Kidney glomerular epithelial cell (primary cell): ENCODE data around the gene PPP1R16B.
A peak's percentile ranks its signal among the peaks of the same experiment; 100 is the strongest.

ENCODE experiments used
- DNase-seq: peaks from one replicate; lab custom pipeline; 2025; lab: John Stamatoyannopoulos, UW

Gene PPP1R16B

GRCh38 chr20:38827770-38828281 lies 22.3 kb downstream of the PPP1R16B start:
- no peak for DNase-seq

- DNase-seq, result no peak
These were observed 23.2 kb downstream of the PPP1R16B start for GRCh38 chr20:38828514-38829295.

GRCh38 chr20:38829296-38829875 lies 23.9 kb downstream of the PPP1R16B start:
- no peak for DNase-seq

- no peak for DNase-seq
These were observed 24.9 kb downstream of the PPP1R16B start for GRCh38 chr20:38830356-38830755.

- no peak for DNase-seq
These were observed 25.7 kb downstream of the PPP1R16B start for GRCh38 chr20:38831049-38831691.

- no peak for DNase-seq
These were observed 26.6 kb downstream of the PPP1R16B start for GRCh38 chr20:38831995-38832620.

GRCh38 chr20:38833154-38833856 lies 27.8 kb downstream of the PPP1R16B start:
- DNase-seq, result no peak

GRCh38 chr20:38833857-38834164 lies 28.3 kb downstream of the PPP1R16B start:
- DNase-seq, result no peak

- no peak for DNase-seq
These were observed 29.4 kb downstream of the PPP1R16B start for GRCh38 chr20:38834868-38835267.

GRCh38 chr20:38835792-38836191 lies 30.3 kb downstream of the PPP1R16B start:
- DNase-seq, result no peak

GRCh38 chr20:38836991-38837390 lies 31.5 kb downstream of the PPP1R16B start:
- DNase-seq, result no peak

GRCh38 chr20:38838326-38838725 lies 32.8 kb downstream of the PPP1R16B start:
- no peak for DNase-seq

GRCh38 chr20:38839563-38839962 lies 34.1 kb downstream of the PPP1R16B start:
- no peak for DNase-seq

GRCh38 chr20:38840053-38840893 lies 34.8 kb downstream of the PPP1R16B start:
- DNase-seq, result peak; percentile 13

GRCh38 chr20:38840894-38841470 lies 35.5 kb downstream of the PPP1R16B start:
- no peak for DNase-seq

GRCh38 chr20:38841570-38841969 lies 36.1 kb downstream of the PPP1R16B start:
- no peak for DNase-seq

- DNase-seq, result no peak
These were observed 36.5 kb downstream of the PPP1R16B start for GRCh38 chr20:38842026-38842425.

GRCh38 chr20:38842558-38842981 lies 37.1 kb downstream of the PPP1R16B start:
- DNase-seq, result no peak

- no peak for DNase-seq
These were observed 37.8 kb downstream of the PPP1R16B start for GRCh38 chr20:38843346-38843745.

GRCh38 chr20:38844963-38845362 lies 39.5 kb downstream of the PPP1R16B start:
- DNase-seq, result no peak

GRCh38 chr20:38847840-38848239 lies 42.3 kb downstream of the PPP1R16B start:
- DNase-seq, result no peak
